Suprapubic skin (tissue), 4 donors: ENCODE measurements around the gene CDH22. TPM values are rescaled to one million over a fixed set of nuclear protein-coding genes. Genes with fewer than 3 reads are reported as not detected.

Source experiments
- DNase-seq, 2 donors: peaks; one replicate each; pipeline ENCODE4 v3.0.0-alpha.2; 2019; ENCODE audit warnings: low spot score in 2 of 2
- H3K27ac ChIP-seq: fragments of 200-600 bp; sonication (generic); one replicate; pipeline ENCODE4 v1.5.1; 2019
- H3K27me3 ChIP-seq: fragments of 200-600 bp; sonication (generic); one replicate; pipeline ENCODE4 v1.5.1; 2019
- H3K36me3 ChIP-seq: fragments of 200-600 bp; sonication (generic); one replicate; pipeline ENCODE4 v1.5.1; 2019
- H3K4me1 ChIP-seq: fragments of 200-600 bp; sonication (generic); one replicate; pipeline ENCODE4 v1.5.1; 2019
- H3K4me3 ChIP-seq: fragments of 200-600 bp; sonication (generic); one replicate; pipeline ENCODE4 v1.5.1; 2019; ENCODE audit warnings: mild to moderate bottlenecking
- H3K9me3 ChIP-seq: fragments of 200-600 bp; sonication (generic); one replicate; pipeline ENCODE4 v1.5.1; 2019
- CTCF ChIP-seq, 2 donors: fragments of 200-600 bp in 1 of 2; fragments of 450-650 bp in 1 of 2; sonication (generic) in 1 of 2; IDR thresholded peaks; one replicate each; pipeline ENCODE4 v1.5.1; 2016 to 2019; ENCODE audit warnings: antibody characterized with exemption in 2 of 2, mild to moderate bottlenecking in 1 of 2, moderate library complexity in 1 of 2
- EP300 ChIP-seq: sonication (generic); formaldehyde crosslinking; IDR thresholded peaks from one replicate; pipeline ENCODE4 v1.6.1; 2017; ENCODE audit warnings: antibody characterized with exemption
- POLR2A ChIP-seq, 2 donors: fragments of 450-650 bp; IDR thresholded peaks; one replicate each; pipeline ENCODE4 v1.6.1; 2017; ENCODE audit warnings: antibody characterized with exemption in 2 of 2, mild to moderate bottlenecking in 2 of 2, moderate library complexity in 2 of 2
- POLR2AphosphoS5 ChIP-seq, 3 donors: sonication (generic); formaldehyde crosslinking; IDR thresholded peaks; one replicate each; pipeline ENCODE4 v1.6.1; 2017; ENCODE audit warnings: antibody characterized with exemption in 3 of 3
- WGBS: methylation state at CpG from one replicate; pipeline ENCODE4 v1.1.5; 2018; 5-methylcytosine and 5-hydroxymethylcytosine counted together
- total RNA-seq, 4 donors: library from RNA; depleted of rRNA; stranded (reverse); fragments of >200 nt; gene quantifications; one replicate each; pipeline ENCODE4 v1.1.0, GENCODE V29; 2016

CDH22 gene
- total RNA-seq, 4 donors from 2014 or later: 2.6 to 5.1 (median 3.3) TPM

DNA sequence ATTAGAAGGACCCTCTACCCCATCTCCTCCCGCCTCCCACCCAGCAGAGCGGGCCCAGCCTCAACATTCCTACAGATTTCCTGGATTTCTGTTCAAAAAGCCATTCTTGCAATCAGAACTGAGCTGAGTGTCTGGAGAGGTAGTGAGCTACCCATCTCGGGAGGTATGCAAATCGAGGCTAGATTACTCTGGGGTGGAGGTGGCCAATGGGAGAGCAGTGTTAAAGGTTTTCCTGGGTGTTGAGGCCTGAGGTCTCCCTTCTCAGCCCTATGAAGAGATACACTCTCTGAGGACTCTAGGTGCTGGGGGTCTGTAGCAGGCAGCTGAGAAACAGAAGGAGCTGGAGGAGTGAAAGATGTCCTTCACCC lies 133.2 kb downstream of the CDH22 start:
- 85% methylated on average over 2 of the region's 4 CpGs for WGBS
- no peak for DNase-seq
- peaks cover 61% of the 10 kb centered on the region for H3K27me3 ChIP-seq
- no peaks in the 10 kb centered on the region for H3K36me3 ChIP-seq
- H3K4me3 ChIP-seq: no peak overlapping the region
- TF ChIP-seq CTCF (IDR thresholded peaks at IDR 0.05): no peak
- TF ChIP-seq POLR2AphosphoS5 (IDR thresholded peaks at IDR 0.05): no peak
- TF ChIP-seq EP300: no peak
- TF ChIP-seq POLR2A (IDR thresholded peaks at IDR 0.05): no peak
- no peak overlapping the region for H3K27ac ChIP-seq
- no peaks in the 10 kb centered on the region for H3K9me3 ChIP-seq
- peaks cover 6% of the 10 kb centered on the region for H3K4me1 ChIP-seq

DNA sequence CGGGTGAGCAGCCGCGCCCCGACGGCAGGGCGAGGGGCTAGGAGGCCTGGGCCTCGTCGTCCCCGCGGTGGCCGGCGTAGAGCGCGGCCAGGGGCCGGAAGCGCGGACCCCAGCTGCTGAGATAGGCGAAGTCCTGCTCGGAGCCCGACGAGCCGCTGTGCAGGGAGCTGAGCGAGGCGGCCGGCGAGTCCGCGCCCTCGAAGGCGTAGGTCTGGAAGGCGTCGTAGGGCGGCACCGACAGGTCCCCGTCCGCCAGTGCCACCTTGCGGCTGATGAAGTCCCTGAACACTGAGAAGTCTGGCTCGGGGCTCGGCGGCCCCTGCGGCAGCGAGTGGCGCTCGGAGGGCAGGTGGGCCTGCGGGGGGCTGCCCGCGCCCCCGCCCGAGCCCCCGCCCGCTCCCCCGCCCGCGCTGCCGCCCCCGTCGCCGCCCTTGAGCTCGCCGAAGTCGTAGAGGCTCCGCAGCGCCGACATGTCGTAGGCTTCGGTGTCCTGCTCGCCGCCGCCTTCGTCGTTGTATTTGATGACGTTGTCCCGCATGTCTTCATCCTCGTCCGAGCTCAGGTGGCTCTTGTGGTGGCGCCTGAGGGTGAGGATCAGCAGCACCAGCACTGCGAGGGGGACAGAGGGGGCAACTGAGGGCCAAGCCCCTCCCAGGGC lies 133.7 kb downstream of the CDH22 start:
- Histone ChIP-seq H3K27me3 (peaks cover 61% of the 10 kb centered on the region), H3K9me3 (no peaks in the 10 kb centered on the region), H3K36me3 (no peaks in the 10 kb centered on the region), H3K4me3 (peak overlapping the region; percentile 22), H3K27ac (no peak overlapping the region), H3K4me1 (peaks cover 8% of the 10 kb centered on the region)
- TF ChIP-seq POLR2A (IDR thresholded peaks at IDR 0.05): no peak
- no peak for TF ChIP-seq POLR2AphosphoS5 (IDR thresholded peaks at IDR 0.05)
- TF ChIP-seq CTCF (IDR thresholded peaks at IDR 0.05): peak; percentile 19 to 62
- peak in 1 of 2 donors; percentile 78 for DNase-seq
- 0% methylated on average over 1 of the region's 77 CpGs for WGBS

DNA sequence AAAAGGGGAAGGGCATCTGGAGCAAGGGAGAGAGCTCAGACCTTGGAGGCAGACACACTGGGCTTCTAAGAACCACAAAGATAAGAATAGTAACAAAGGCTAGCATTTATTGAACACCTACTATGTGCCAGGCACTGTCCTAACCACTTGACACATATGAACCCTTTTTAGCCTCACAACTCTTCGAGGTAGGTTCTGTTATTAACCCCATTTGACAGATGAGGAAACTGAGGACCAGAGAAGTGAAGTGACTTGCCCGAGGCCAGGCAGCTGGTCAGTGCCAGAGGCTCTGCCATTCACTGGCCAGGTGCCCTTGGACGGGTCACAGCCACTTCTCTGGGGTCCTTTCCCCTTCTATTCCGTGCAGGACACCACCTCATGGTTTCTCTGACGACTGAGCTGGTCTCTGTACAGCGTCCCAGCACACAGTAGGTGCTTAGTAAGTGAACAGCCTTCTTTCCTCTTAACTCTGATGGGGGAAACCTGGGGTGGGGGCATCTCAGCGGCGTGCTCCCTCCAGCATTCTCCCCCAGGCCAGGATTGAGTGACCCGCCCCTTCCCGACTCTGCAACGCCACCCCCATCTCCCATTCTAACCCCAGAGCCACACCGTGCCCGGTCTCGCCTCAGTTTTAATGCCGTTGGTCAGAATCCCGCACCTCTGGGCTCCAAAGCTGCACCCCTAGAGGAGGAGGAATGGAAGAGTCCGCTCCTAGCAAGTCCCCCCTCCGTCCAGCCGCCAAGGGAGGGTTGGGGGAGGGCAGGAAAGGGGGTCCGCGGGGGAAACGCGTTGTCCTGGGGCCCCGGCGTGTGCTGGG lies 134.4 kb downstream of the CDH22 start:
- no peak for DNase-seq
- WGBS: 68% methylated on average over 8 of the region's 25 CpGs
- H3K27me3 ChIP-seq: peaks cover 55% of the 10 kb centered on the region
- no peak for TF ChIP-seq EP300
- no peak for TF ChIP-seq CTCF (IDR thresholded peaks at IDR 0.05)
- TF ChIP-seq POLR2A (IDR thresholded peaks at IDR 0.05): no peak
- H3K4me1 ChIP-seq: peaks cover 13% of the 10 kb centered on the region
- H3K36me3 ChIP-seq: no peaks in the 10 kb centered on the region
- peak overlapping the region; percentile 22 for H3K4me3 ChIP-seq
- H3K9me3 ChIP-seq: no peaks in the 10 kb centered on the region
- H3K27ac ChIP-seq: no peak overlapping the region

- Histone ChIP-seq H3K4me1 (peaks cover 13% of the 10 kb centered on the region), H3K27me3 (peaks cover 51% of the 10 kb centered on the region), H3K9me3 (no peaks in the 10 kb centered on the region), H3K36me3 (no peaks in the 10 kb centered on the region), H3K4me3 (no peak overlapping the region), H3K27ac (no peak overlapping the region)
- WGBS: 53% methylated on average over 2 of the region's 3 CpGs
- TF ChIP-seq POLR2A (IDR thresholded peaks at IDR 0.05) (no peak), EP300 (no peak)
- DNase-seq: no peak
Measured at GRCh38 chr20:46172961-46173536, 135.2 kb downstream of the CDH22 start.

- WGBS: 59% methylated on average over 6 of the region's 6 CpGs
- Histone ChIP-seq H3K36me3 (no peaks in the 10 kb centered on the region), H3K27ac (no peak overlapping the region), H3K27me3 (peaks cover 54% of the 10 kb centered on the region), H3K4me3 (no peak overlapping the region), H3K9me3 (no peaks in the 10 kb centered on the region), H3K4me1 (peaks cover 13% of the 10 kb centered on the region)
- DNase-seq: no peak
- TF ChIP-seq POLR2A (IDR thresholded peaks at IDR 0.05): no peak
- TF ChIP-seq POLR2AphosphoS5 (IDR thresholded peaks at IDR 0.05): no peak
- TF ChIP-seq EP300: no peak
- TF ChIP-seq CTCF (IDR thresholded peaks at IDR 0.05): no peak
Measured at GRCh38 chr20:46172455-46172854, 135.8 kb downstream of the CDH22 start.
